Jurkat, Clone E6-1 (cell line): Measurements from ENCODE around the gene HMBS. TPM values are rescaled to one million over a fixed set of nuclear protein-coding genes. Genes with fewer than 3 reads are reported as not detected.
"Not testable (repeated sequence)": the region's sequence is repeated elsewhere in the genome, so short reads cannot be mapped to it uniquely, and the experiment has no call there.

Experiments
- DNase-seq: peaks from one replicate; pipeline ENCODE4 v3.0.0-alpha.2; 2011; ENCODE audit warnings: low read depth, low spot score
- H3K4me3 ChIP-seq: 2 replicates; pipeline ENCODE4 v1.5.1; 2011; ENCODE audit warnings: mild to moderate bottlenecking, low read length, control low read depth, moderate library complexity
- polyA plus RNA-seq: library from polyadenylated mRNA; unstranded; fragments of >200 nt; gene quantifications from one replicate; pipeline ENCODE4 v1.2.1, GENCODE V29; 2012; ENCODE audit warnings: missing spikeins; ENCODE audit not compliant: insufficient read length, insufficient read depth

HMBS gene
- 106 TPM for polyA plus RNA-seq

DNA sequence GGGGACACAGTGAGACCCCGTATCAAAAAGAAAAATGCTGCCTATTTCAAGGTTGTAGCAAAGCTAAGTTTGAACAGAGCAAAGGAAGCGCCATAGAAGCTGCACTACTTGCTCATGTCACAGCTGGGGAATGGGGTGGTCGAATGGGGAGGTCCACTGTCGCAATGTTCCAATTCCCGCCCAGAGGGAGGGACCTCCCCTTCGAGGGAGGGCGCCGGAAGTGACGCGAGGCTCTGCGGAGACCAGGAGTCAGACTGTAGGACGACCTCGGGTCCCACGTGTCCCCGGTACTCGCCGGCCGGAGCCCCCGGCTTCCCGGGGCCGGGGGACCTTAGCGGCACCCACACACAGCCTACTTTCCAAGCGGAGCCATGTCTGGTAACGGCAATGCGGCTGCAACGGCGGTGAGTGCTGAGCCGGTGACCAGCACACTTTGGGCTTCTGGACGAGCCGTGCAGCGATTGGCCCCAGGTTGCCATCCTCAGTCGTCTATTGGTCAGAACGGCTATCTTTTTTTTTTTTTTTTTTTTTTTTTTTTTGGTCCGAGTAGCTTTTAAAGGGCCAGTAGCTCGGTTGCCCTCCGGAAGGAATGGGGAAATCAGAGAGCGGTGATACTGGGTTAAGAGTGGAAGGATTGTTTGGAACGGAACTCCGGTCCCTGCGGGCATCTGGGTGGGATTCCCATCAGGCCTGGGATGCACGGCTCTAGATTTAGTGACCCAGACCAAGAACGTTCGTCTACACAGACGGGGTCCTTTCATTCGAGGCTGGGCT, at the start of gene HMBS:
Gene HMBS, plus strand, starts transcription at position 219 of the 774 bp plus-strand sequence. Its CDS starts 153 bp downstream, at position 372.
- peak; percentile 94 for DNase-seq
- peak within 1 kb of the TSS; percentile 96 for H3K4me3 ChIP-seq

DNA sequence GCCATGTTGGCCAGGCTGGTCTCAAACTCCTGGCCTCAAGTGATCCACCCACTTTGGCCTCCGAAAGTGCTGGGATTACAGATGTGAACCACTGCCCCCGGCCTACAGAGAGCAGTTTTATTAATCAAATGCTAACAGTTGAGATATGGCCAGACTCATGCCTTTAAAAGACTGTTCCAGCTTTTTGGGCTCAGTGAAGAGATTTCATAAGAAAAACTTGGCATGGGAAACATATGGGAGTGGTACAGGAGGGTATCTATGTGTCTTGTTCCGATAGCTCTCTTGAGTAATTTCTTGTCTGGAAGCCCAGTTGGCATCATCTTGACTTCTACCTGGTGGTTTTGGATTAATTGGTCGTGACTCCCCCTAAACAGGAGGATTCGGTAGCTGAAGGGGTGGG, 45.8 kb upstream of the HMBS start:
- no peak overlapping the region for H3K4me3 ChIP-seq
- no peak for DNase-seq

DNA sequence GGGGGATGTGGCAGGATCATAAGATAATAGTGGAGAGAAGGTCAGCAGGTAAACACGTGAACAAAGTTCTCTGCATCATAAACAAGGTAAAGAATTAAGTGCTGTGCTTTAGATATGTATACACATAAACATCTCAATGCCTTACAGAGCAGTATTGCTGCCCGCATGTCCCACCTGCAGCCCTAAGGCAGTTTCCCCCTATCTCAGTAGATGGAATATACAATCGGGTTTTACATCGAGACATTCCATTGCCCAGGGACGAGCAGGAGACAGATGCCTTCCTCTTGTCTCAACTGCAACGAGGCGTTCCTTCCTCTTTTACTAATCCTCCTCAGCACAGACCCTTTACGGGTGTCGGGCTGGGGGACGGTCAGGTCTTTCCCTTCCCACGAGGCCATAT, 45.2 kb upstream of the HMBS start:
- H3K4me3 ChIP-seq, DNase-seq: not testable (repeated sequence)

DNA sequence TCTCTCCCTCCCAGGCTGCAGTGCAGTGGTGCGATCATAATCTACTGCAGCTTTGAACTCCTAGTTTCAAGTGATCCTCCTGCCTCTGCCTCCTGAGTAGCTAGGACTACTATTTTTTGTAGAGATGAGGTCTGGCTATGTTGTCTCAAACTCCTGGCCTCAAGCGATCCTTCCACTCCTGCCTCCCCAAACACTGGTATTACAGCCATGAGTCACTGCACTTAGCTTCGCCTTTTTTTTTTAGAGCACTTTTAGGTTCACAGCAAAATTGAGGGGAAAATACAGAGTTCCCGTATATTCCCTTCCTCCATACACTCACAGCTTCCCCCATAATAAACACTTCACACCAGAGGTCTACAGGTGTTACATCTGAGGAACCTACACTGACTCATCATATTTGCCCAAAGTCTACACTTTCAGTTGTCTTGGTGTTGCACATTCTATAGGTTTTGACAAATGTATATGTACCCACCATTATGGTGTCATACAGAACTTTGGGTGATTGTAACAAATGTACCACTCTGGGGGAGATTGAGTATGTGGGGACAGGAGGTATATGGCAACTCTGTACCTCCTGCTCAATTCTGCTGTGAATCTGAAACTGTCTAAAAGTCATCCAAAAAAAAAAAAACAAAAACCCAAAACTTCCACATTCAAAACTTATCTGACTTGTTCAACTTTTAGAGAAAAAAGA, 42.7 kb upstream of the HMBS start:
- H3K4me3 ChIP-seq = no peak overlapping the region
- DNase-seq = no peak

DNA sequence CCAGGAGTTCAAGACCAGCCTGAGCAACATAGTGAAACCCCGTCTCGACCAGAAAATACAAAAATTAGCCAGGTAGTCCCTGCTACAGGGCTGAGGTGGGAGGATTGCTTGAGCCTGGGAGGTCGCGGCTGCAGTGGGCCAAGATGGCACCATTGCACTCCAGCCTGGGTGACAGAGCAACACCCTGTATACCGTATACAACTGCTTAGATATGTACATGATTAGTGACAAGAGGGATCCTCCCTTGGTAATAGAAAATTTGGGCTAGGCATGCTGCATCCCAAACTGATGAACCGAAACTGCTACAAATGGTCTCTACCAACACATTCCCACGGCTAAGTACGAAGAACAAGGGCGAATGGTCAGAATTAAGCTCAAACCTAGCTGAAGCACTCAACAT, 41.8 kb upstream of the HMBS start:
- no peak for DNase-seq
- no peak overlapping the region for H3K4me3 ChIP-seq

DNA sequence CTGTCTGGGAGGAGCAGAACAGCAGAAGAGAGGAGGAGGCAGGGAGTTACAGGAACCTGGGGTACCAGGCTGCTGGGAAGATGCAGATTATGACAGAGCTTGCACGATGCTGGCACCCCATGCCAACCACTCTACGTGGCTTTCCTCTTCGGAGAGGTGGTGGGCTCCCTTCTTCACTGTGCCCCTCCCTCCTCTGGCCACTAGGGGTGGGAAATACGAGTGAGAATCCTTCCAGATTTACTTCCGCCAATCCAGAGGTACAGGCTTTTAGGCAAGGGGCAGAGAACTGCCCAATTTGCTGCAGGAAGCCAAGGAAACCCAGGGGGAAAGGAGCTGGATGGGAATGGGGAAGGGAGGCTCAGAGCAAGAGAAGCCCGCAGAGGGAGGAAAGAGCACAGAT, 40.0 kb upstream of the HMBS start:
- no peak for DNase-seq
- H3K4me3 ChIP-seq = no peak overlapping the region

DNA sequence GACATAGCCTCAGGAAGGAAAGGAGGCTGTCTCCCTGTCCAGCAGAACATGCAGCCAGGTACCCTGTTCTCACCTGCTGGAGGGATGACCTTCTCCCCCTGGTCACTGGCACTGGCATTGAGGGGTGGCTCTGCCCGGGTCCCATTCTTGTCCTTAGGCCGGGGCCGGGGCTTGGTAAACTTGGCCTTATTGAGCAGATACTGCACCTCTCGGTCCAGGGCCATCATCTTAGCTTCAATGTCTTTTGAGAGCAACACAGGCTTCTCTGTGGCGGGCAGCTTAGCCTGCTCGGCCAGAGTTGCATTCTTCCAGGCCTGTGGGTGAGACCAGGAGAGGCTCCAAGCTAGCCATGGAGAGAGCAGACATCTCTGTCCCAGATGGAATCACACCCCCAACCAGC, 38.2 kb upstream of the HMBS start:
- H3K4me3 ChIP-seq = no peak overlapping the region
- no peak for DNase-seq

DNA sequence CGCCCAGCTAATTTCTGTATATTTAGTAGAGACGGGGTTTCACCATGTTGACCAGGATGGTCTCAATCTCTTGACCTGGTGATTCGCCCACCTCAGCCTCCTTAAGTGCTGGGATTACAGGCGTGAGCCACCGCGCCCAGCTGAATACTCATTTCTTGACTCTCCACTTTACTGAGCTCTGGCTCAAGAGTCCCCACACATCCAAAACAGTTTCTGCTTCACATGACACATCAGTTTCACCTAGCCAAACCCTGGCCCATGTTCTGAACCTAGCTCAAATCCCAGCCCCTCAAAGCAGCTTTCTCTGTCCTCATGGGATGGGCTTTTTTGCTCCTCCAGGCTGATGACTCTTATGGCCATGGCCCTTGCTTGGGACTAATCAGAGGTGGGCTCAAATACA, 37.5 kb upstream of the HMBS start:
- no peak for DNase-seq
- H3K4me3 ChIP-seq = no peak overlapping the region

DNA sequence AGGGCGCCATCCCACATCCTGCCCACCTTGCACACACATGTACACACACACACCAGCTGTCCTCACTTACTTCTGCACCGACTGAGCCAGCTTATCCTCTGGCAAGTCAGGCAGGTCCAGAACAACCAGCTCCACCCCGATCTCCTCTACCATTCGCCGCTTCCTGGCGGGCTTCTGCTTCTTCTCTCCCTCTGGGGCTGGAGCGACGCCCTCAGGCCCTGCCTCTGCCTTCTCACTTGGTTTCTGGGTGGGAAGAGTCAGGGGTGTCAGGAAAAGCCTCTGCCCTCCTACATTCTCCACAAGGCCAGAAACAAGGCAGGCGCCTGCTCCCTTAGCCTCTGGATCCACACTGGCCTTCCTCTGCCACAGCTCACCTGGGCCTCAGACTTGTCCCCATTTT, 36.0 kb upstream of the HMBS start:
- DNase-seq = peak; percentile 15
- H3K4me3 ChIP-seq = no peak overlapping the region

DNA sequence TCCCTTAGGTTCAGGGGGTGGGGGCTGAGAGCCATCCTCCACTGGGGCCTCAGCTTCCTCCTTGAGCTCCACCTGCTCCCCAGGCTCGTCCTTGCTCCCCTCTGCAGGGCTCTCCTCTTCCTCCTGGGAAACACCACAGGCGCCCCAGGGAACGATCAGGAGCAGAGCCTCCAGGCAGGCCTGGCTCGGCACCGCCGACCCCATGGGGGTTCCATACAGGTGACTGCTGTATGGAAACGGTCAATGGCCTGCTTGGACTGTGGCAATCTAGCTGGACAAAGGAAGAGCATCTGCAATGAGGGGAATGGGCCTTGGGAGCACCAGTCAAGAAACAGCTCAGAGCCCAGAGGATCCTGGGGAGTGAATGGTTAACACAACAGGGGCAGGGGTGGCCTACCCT, 35.6 kb upstream of the HMBS start:
- no peak overlapping the region for H3K4me3 ChIP-seq
- DNase-seq = no peak

DNA sequence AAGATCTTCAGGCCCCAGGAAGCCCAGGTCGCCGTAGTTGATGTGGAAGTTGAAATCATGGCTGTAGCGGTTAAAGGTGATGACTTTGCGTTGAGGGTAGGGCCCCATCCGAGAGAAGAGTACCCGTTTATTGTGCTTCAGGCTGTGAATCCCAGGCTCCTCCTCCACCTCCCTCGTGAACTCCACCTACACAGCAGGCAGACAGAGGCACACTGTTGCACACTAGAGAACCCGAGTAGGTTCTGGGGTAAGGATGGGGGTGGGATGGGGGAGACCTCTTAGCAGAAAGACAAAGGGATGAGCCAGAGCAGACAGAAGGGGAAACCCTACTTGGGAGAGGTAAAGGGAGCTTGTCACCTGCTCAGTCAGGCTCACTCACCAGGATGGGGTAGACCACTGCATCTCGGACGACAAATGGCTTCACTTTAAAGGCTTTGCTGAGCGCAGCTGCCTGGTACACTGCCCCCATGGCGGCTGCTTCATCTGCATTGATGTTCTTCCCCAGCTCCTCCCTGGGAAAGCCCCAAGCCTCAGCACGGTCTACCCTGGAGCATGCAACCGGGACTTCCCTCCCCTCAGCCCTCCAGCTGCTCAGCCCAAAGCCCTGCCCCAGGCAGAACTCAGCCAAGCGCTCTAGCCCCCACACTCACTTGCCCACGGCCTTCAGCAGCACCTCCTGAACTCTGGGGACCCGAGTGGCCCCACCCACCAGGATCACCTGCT, 33.1 kb upstream of the HMBS start:
- no peak overlapping the region for H3K4me3 ChIP-seq
- no peak for DNase-seq

DNA sequence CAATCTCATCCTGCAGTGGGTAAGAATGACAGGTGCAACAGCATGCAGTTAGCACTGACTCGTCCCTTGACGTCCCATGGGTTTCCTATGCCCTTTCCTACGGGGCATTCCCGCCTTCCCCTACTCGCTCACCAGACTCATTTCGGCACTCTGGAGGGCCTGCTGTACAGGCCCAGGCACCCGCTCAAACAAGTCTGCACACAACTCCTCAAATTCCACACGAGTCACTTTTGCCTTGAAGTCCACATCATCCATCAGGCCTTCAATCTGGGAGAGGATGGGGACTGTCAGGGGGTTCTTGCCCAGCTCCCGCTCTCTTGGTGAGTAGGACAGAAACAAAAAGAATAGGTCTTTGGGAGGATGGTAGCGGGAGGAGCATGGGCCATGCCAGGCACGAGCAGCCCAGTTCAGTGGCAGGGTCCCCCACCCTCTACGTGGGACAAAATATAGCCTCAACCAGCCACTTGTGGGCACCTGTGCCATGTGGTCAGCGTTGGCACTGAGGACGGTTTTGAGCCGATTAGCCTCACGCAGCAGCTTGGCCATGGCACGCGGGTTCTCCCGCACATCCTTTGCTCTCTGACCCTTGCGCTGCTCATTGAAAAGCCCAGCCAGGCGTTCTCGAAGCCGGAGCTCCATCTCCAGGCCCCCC, 32.4 kb upstream of the HMBS start:
- DNase-seq = no peak
- no peak overlapping the region for H3K4me3 ChIP-seq

DNA sequence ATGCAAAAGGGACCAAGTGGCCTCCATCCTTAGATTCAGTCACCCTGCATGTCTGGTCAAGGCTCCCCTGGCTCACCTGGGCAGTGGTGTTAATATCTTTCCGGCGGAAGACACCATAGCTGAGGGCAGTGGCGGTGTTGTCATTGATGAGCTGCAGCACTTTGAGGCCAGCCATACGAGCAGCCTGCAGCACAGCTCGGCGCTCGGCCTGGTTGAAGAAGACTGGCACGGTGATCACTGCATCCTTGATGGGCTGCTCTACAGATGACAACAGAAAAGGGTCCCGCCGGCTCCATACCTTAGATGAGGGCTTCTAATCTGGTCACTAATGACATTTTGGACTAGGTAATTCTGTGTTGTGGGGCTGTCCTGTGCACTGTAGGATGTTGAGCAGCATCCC, 30.3 kb upstream of the HMBS start:
- no peak for DNase-seq
- no peak overlapping the region for H3K4me3 ChIP-seq

DNA sequence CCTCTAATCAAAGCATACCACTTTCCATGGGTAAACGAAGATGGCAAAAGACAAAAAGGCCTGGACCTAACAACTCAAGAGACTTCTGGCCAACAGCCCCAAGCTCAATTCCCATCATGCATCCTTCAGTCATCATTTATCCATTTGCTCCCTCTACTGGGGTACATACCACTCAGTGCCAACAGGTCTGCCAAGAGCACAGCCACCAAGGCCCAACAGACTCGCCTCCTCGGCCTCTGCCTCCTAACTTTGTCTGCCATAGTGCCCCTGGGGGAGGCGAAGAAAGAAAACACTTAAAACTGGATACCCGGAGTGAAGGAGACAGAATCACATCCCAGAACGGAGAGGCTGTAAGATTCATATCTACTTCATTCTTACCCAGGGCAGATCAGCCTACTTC, 28.8 kb upstream of the HMBS start:
- peak overlapping the region; percentile 87 for H3K4me3 ChIP-seq
- peak; percentile 37 for DNase-seq

DNA sequence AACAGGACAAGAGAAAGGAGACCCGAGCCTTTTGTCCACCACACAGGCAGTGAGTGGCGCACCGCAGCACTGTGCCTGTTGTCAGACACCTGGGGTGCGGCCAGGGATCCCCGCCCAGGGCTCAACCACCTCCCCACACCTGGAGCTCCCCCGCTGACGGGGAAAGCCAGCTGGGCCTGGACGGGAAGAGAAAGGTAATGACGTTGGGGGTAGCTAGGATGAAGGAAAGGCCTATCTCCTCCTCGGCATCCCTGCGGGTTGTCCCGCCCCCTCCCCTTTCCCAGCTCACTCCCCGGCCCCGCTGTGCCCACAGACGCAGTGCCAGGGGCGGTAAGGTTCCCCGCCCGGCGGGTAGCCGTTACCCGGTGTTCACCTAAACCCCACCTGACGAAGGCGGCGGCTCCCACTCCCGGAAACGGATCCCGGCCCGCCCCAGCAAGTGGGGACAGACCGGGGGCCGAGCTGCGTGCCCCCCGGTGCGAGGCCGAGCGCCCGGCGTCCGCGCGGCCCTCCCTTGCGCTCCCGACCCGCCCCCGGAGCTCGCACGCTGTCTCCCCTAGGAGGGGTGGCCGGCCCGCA, 28.2 kb upstream of the HMBS start:
- H3K4me3 ChIP-seq = peak overlapping the region; percentile 87
- DNase-seq = peak; percentile 15

DNA sequence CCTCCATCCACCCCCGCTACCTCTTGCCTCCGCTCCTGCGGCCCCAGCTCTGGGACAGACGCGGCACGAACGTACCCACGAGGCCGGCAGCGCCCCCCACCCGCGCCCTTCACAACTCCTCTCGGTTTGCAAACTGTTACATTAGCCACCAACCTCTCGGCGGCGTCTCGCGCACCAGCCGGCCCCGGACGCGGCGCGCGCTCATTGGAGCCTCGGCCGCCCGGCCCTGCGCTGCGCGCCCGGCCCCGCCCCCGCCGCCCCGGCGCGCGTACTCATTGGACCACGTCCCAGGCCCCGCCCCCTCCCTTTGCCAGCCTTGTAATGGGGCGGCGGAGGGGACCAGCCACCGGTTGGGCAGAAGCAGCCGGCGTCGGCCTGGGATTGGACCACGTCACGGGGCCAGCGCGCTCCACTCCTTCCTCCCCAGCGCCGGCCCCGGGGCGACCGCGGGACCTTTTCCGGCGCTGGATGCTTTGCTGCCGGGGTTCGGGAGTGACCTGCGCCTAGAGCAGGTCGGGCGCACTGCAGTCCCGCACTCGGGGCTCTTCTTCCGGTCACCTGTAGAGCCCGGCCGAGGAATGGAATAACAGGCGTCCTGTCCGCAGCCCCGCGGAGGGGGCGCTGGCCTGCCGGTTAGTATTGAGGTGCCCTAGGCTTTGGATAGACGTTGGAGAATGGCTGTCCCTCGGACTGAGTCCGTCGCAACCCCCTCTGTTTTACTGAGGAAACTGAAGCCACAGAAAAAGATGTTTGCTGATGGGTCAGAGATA, 27.5 kb upstream of the HMBS start, which contains the start of gene HYOU1:
Gene HYOU1, minus strand, starts transcription at position 206 of the 770 bp plus-strand sequence. CDS start 1,045 bp downstream, outside the sequence.
- H3K4me3 ChIP-seq = peak within 1 kb of the TSS; percentile 91
- DNase-seq = peak; percentile 93

DNA sequence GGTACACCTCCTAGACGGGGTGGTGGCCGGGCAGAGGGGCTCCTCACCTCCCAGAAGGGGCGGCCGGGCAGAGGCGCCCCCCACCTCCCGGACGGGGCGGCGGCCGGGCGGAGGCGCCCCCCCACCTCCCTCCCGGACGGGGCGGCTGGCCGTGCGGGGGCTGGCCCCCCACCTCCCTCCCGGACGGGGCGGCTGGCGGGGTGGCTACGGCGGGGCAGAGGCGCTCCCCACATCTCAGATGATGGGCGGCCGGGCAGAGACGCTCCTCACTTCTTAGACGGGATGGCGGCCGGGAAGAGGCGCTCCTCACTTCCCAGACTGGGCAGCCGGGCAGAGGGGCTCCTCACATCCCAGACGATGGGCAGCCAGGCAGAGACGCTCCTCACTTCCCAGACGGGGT, 25.6 kb upstream of the HMBS start:
- H3K4me3 ChIP-seq, DNase-seq: not testable (repeated sequence)

DNA sequence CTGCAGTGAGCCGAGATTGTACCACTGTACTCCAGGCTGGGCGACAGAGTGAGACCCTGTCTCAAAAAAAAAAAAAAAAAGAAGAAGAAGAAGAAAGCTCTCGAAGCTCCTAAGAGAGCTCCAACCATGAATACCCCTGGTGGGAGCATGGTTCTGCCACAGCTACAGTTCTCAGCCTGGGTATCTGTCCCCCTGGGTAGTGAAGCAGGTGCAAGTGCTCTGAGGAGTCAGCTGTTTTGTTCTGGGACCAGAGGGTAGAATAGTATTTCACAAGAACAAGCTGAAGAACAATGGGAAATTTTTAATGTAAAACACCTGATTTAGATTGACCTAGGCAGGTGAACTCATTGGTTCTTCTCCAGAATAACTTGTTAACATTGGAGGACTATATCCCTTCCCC, 23.4 kb upstream of the HMBS start:
- DNase-seq = no peak
- H3K4me3 ChIP-seq = no peak overlapping the region
